Measurements from ENCODE around the gene BMPR2.
"Not testable (repeated sequence)": the region's sequence is repeated elsewhere in the genome, so short reads cannot be mapped to it uniquely, and the experiment has no call there.

The BMPR2 gene

GRCh38 chr2:202360646-202361045 lies 15.5 kb upstream of the BMPR2 start:
- Histone ChIP-seq H3K79me2 (ENCODE audit: control insufficient read depth, insufficient read depth, low read length) (no peaks in the 10 kb centered on the region), H2BK120ac (ENCODE audit: low read depth, low read length) (peak overlapping the region; percentile 51), H3K27me3 (ENCODE audit: insufficient read depth, low read length, poor library complexity) (no peaks in the 10 kb centered on the region), H4K8ac (ENCODE audit: low read depth, low read length) (no peak overlapping the region), H3K4ac (ENCODE audit: low read depth, low read length) (peak overlapping the region; percentile 31), H2BK15ac (replicated peaks; ENCODE audit: low read depth) (peak overlapping the region; percentile 74), H3K4me3 (ENCODE audit: low read length) (no peak overlapping the region), H2BK5ac (ENCODE audit: low read length) (no peak overlapping the region), H3K4me1 (ENCODE audit: control insufficient read depth, low read depth, low read length) (peaks cover 5% of the 10 kb centered on the region), H3K56ac (ENCODE audit: low read length) (peak overlapping the region; percentile 63), H3K79me1 (ENCODE audit: low read length) (no peaks in the 10 kb centered on the region), H3K27ac (ENCODE audit: low read depth, low read length) (peak overlapping the region; percentile 12), H3K4me2 (ENCODE audit: low read length) (no peak overlapping the region), H3K23ac (ENCODE audit: low read length) (no peak overlapping the region), H3K36me3 (ENCODE audit: control insufficient read depth, insufficient read depth, low read length) (no peaks in the 10 kb centered on the region), H2AK5ac (ENCODE audit: low read length) (no peak overlapping the region), H4K5ac (ENCODE audit: low read length) (no peak overlapping the region), H3K18ac (ENCODE audit: low read length) (peak overlapping the region; percentile 92), H3K9ac (ENCODE audit: low read length) (peak overlapping the region; percentile 28)
- WGBS (ENCODE audit: extremely low coverage, insufficient coverage, low lambda C conversion rate): no CpG with 5 or more reads among the region's 2 CpGs
- DNase-seq: peak; percentile 47

DNA sequence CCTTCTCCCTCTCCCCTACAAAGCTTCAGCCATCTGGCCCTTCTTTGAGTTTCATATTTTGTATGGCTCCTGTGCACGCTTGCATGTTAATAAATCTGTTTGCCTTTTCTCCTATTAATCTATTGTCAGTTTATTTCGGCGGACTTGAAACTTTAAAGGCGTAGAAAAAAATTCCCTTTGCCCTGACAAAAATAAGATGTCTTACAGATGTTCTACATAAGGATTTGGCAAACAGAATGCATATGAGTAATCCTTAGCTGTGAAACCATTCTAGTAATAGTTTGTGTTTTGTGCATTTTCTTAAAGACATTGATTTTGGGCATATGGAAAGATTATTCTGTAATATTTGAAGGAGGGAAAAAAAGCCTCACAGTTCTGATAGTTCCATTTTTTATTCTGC lies 15.0 kb upstream of the BMPR2 start:
- H4K5ac ChIP-seq (ENCODE audit: low read length): no peak overlapping the region
- H3K18ac ChIP-seq (ENCODE audit: low read length): peak overlapping the region; percentile 92
- no peaks in the 10 kb centered on the region for H3K27me3 ChIP-seq (ENCODE audit: insufficient read depth, low read length, poor library complexity)
- H2AK5ac ChIP-seq (ENCODE audit: low read length): no peak overlapping the region
- H3K79me2 ChIP-seq (ENCODE audit: control insufficient read depth, insufficient read depth, low read length): no peaks in the 10 kb centered on the region
- H3K4me3 ChIP-seq (ENCODE audit: low read length): no peak overlapping the region
- H3K4me2 ChIP-seq (ENCODE audit: low read length): no peak overlapping the region
- H3K36me3 ChIP-seq (ENCODE audit: control insufficient read depth, insufficient read depth, low read length): no peaks in the 10 kb centered on the region
- H3K9ac ChIP-seq (ENCODE audit: low read length): no peak overlapping the region
- H3K23ac ChIP-seq (ENCODE audit: low read length): no peak overlapping the region
- peak overlapping the region; percentile 74 for H2BK15ac ChIP-seq (replicated peaks; ENCODE audit: low read depth)
- no peaks in the 10 kb centered on the region for H3K79me1 ChIP-seq (ENCODE audit: low read length)
- DNase-seq: no peak
- H3K4ac ChIP-seq (ENCODE audit: low read depth, low read length): no peak overlapping the region
- H2BK5ac ChIP-seq (ENCODE audit: low read length): no peak overlapping the region
- H2BK120ac ChIP-seq (ENCODE audit: low read depth, low read length): peak overlapping the region; percentile 51
- peaks cover 5% of the 10 kb centered on the region for H3K4me1 ChIP-seq (ENCODE audit: control insufficient read depth, low read depth, low read length)
- WGBS (ENCODE audit: extremely low coverage, insufficient coverage, low lambda C conversion rate): no CpG with 5 or more reads among the region's 4 CpGs
- no peak overlapping the region for H3K56ac ChIP-seq (ENCODE audit: low read length)
- H4K8ac ChIP-seq (ENCODE audit: low read depth, low read length): no peak overlapping the region
- peak overlapping the region; percentile 12 for H3K27ac ChIP-seq (ENCODE audit: low read depth, low read length)

- no peak for DNase-seq
- peak overlapping the region; percentile 64 for H3K56ac ChIP-seq (ENCODE audit: low read length)
- no peak overlapping the region for H3K9ac ChIP-seq (ENCODE audit: low read length)
- H4K8ac ChIP-seq (ENCODE audit: low read depth, low read length): no peak overlapping the region
- no peak overlapping the region for H2BK15ac ChIP-seq (replicated peaks; ENCODE audit: low read depth)
- no peak overlapping the region for H3K4me2 ChIP-seq (ENCODE audit: low read length)
- H2BK5ac ChIP-seq (ENCODE audit: low read length): no peak overlapping the region
- peaks cover 2% of the 10 kb centered on the region for H3K4me1 ChIP-seq (ENCODE audit: control insufficient read depth, low read depth, low read length)
- H3K79me2 ChIP-seq (ENCODE audit: control insufficient read depth, insufficient read depth, low read length): peaks cover 21% of the 10 kb centered on the region
- H3K18ac ChIP-seq (ENCODE audit: low read length): no peak overlapping the region
- no peaks in the 10 kb centered on the region for H3K36me3 ChIP-seq (ENCODE audit: control insufficient read depth, insufficient read depth, low read length)
- H4K5ac ChIP-seq (ENCODE audit: low read length): no peak overlapping the region
- H2BK120ac ChIP-seq (ENCODE audit: low read depth, low read length): no peak overlapping the region
- no peak overlapping the region for H3K23ac ChIP-seq (ENCODE audit: low read length)
- no peak overlapping the region for H3K4me3 ChIP-seq (ENCODE audit: low read length)
- peaks cover 2% of the 10 kb centered on the region for H3K79me1 ChIP-seq (ENCODE audit: low read length)
- H3K27me3 ChIP-seq (ENCODE audit: insufficient read depth, low read length, poor library complexity): no peaks in the 10 kb centered on the region
- H2AK5ac ChIP-seq (ENCODE audit: low read length): peak overlapping the region; percentile 82
- H3K4ac ChIP-seq (ENCODE audit: low read depth, low read length): no peak overlapping the region
- no peak overlapping the region for H3K27ac ChIP-seq (ENCODE audit: low read depth, low read length)
- no CpG with 5 or more reads among the region's 7 CpGs for WGBS (ENCODE audit: extremely low coverage, insufficient coverage, low lambda C conversion rate)
These were observed 2.6 kb upstream of the BMPR2 start for GRCh38 chr2:202373490-202373889.

DNA sequence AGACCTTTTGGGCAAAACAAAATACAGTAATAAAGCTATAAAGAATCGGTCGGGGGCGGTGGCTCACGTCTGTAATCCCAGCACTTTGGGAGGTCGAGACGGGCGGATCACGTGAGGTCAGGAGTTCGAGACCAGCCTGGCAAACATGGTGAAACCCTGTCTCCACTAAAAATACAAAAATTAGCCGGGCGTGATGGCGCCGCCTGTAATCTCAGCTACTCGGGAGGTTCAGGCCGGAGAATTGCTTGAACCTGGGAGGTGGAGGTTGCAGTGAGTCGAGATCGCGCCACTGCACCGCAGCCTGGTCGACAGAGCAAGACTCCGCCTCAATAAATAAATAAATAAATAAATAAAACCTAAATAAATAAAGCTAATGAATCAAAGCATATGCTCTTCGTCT lies 1.7 kb upstream of the BMPR2 start:
- not testable (repeated sequence) for H3K23ac ChIP-seq (ENCODE audit: low read length); H2BK5ac ChIP-seq (ENCODE audit: low read length); H3K4me2 ChIP-seq (ENCODE audit: low read length); H4K5ac ChIP-seq (ENCODE audit: low read length); H2BK15ac ChIP-seq (replicated peaks; ENCODE audit: low read depth); H4K8ac ChIP-seq (ENCODE audit: low read depth, low read length); H3K4me3 ChIP-seq (ENCODE audit: low read length); DNase-seq; H3K4me1 ChIP-seq (ENCODE audit: control insufficient read depth, low read depth, low read length); H3K79me1 ChIP-seq (ENCODE audit: low read length); H3K36me3 ChIP-seq (ENCODE audit: control insufficient read depth, insufficient read depth, low read length); H3K27me3 ChIP-seq (ENCODE audit: insufficient read depth, low read length, poor library complexity); H2BK120ac ChIP-seq (ENCODE audit: low read depth, low read length); H3K9ac ChIP-seq (ENCODE audit: low read length); H2AK5ac ChIP-seq (ENCODE audit: low read length)
- Histone ChIP-seq H3K18ac (ENCODE audit: low read length) (peak overlapping the region; percentile 63), H3K56ac (ENCODE audit: low read length) (peak overlapping the region; percentile 61), H3K27ac (ENCODE audit: low read depth, low read length) (peak overlapping the region; percentile 40), H3K4ac (ENCODE audit: low read depth, low read length) (peak overlapping the region; percentile 24), H3K79me2 (ENCODE audit: control insufficient read depth, insufficient read depth, low read length) (peaks cover 26% of the 10 kb centered on the region)
- WGBS (ENCODE audit: extremely low coverage, insufficient coverage, low lambda C conversion rate): no CpG with 5 or more reads among the region's 22 CpGs

- Histone ChIP-seq H2BK5ac (ENCODE audit: low read length) (peak overlapping the region; percentile 36), H3K4me1 (ENCODE audit: control insufficient read depth, low read depth, low read length) (peaks cover 2% of the 10 kb centered on the region), H3K27me3 (ENCODE audit: insufficient read depth, low read length, poor library complexity) (no peaks in the 10 kb centered on the region), H3K36me3 (ENCODE audit: control insufficient read depth, insufficient read depth, low read length) (no peaks in the 10 kb centered on the region), H3K18ac (ENCODE audit: low read length) (peak overlapping the region; percentile 97), H4K8ac (ENCODE audit: low read depth, low read length) (no peak overlapping the region), H4K5ac (ENCODE audit: low read length) (peak overlapping the region; percentile 84), H3K79me2 (ENCODE audit: control insufficient read depth, insufficient read depth, low read length) (peaks cover 33% of the 10 kb centered on the region), H3K23ac (ENCODE audit: low read length) (peak overlapping the region; percentile 38), H3K56ac (ENCODE audit: low read length) (peak overlapping the region; percentile 95), H3K9ac (ENCODE audit: low read length) (peak overlapping the region; percentile 94), H3K4ac (ENCODE audit: low read depth, low read length) (peak overlapping the region; percentile 99), H2BK15ac (replicated peaks; ENCODE audit: low read depth) (no peak overlapping the region), H3K4me3 (ENCODE audit: low read length) (peak overlapping the region; percentile 17), H3K27ac (ENCODE audit: low read depth, low read length) (peak overlapping the region; percentile 98), H3K79me1 (ENCODE audit: low read length) (peaks cover 2% of the 10 kb centered on the region), H3K4me2 (ENCODE audit: low read length) (peak overlapping the region; percentile 79), H2BK120ac (ENCODE audit: low read depth, low read length) (peak overlapping the region; percentile 98), H2AK5ac (ENCODE audit: low read length) (no peak overlapping the region)
- DNase-seq: peak; percentile 82
- WGBS (ENCODE audit: extremely low coverage, insufficient coverage, low lambda C conversion rate): no CpG with 5 or more reads among the region's 33 CpGs
These were observed 1.0 kb upstream of the BMPR2 start for GRCh38 chr2:202375033-202375608.

Measured in mesendoderm (in vitro differentiated cells).